HS-27A (cell line): Measurements from ENCODE around the gene PNPLA3.

Experiments
- DNase-seq: peaks from one replicate; pipeline ENCODE4 v3.0.0-alpha.2; 2012; ENCODE audit warnings: low read depth, missing footprints

PNPLA3 gene

DNA sequence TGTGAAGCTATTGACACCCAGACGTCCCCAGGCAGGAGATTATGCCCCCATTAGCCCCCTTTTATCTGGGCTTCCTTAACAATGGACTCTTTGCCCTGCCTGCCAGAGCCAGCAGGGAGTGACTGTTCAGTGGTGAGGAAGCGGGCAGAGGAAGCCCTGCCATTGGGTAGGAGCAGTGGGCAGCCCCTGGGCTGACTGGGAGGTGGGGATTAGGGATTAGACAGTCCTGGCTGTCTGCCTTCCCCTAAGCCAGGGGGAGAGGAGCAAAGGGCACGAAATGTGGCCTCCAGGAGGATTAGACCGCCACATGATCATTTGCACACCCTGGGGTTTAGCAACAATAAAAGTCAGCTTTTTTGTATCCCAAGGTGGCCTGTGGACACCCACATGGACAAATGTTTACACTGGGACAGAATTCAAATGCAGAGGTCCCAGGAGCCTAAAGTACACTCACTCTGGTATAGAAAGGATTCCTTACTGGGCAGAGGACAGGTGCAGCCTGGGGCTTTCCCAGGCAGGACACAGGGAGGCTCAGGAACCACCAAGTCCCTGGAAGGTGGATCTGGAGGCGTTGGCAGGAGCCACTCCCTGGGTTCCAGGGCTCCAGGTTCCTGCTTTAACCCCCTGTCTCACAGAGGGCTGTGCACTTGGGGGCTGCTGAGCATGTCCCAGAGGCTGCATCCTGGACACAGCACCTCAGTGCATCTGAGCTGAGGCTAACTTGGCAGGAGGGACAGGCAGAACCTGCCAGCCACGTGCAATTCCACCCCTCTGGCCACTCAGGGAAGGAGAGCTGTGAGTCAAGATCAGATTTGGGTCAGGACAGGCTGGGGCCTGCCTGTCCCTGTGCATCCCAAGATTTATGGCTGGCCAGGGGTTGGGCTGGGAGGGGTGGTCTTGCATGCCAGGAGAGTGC lies 2.1 kb downstream of the PNPLA3 start:
- no peak for DNase-seq

DNA sequence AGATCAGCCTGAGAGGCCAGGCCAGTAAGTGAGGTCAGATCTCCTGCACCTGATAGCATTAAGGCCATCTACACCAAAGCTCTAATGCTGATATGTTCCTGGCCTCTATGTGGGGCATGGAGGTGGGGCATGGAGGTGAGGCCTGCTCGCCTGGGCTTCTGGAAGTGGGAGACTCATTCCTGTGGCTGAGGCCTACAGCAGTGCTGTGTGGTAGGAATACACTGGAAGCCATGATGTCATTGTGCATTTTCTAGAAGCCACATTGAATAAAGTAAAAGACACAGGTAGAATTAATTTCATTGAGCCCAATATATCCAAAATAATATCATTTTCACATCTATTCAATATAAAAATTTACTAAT lies 2.7 kb downstream of the PNPLA3 start:
- DNase-seq: no peak

DNA sequence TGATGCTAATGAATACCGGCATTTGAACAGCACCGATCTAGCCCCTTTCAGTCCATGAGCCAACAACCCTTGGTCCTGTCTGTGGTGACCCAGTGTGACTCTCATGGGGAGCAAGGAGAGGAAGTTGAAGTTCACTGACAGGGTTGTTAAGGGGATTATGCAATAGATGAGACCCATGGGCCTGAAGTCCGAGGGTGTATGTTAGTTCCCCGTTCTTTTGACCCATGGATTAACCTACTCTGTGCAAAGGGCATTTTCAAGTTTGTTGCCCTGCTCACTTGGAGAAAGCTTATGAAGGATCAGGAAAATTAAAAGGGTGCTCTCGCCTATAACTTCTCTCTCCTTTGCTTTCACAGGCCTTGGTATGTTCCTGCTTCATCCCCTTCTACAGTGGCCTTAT lies 4.9 kb downstream of the PNPLA3 start:
- no peak for DNase-seq

DNA sequence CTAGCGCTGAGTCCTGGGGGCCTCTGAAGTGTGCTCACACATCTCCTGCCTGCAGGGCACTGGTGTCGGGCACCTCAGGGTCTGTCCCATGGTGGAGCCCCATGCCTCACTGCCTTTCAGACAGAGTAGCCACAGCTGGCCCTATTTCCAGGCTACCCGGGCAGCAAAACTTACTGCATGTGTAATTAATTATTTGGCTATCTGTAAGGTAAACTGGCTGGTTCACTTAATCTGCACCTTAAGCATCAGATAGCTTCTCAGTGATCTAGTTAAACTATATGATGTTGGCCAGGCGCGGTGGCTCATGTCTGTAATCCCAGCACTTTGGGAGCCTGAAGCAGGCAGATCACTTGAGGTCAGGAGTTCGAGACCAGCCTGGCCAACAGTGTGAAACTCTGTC lies 5.3 kb downstream of the PNPLA3 start:
- DNase-seq: no peak

DNA sequence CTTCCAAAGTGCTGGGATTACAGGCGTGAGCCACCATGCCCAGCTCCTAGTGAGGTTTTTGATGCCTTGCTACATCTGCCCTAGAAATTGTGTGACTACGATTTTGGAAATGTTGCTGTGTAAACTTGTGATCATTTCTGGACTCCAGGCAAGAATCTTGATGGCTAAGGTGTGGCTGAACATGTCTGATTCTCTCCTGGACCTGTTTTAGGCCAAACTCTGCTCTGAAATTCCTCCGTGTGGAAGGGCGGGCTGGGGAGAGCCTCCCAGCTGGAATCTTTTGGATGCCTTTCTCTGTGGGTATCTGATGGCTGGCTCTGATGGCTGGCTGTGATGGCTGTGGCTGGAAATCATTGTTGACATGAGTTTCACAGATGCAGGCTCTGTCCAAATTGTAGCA lies 8.2 kb downstream of the PNPLA3 start:
- DNase-seq: no peak

DNA sequence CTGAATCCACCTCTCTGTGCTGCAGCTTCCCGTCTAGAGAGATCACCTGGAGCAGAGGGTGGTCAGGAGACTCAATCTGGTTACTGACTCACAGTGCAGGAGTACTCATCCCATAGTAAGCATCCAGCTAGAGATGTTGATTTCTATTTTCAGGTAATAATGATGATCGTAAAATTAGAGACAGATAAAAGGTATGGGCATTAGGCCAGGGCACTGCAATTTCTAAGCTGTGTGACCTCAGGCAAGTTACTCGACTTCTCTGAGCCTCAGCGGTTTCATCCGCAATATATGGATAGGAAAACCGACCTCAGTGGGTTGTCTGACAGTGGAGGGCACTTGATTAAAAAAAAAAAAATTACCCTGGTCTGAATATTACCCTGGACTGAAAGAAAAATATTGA lies 17.8 kb downstream of the PNPLA3 start:
- no peak for DNase-seq

DNA sequence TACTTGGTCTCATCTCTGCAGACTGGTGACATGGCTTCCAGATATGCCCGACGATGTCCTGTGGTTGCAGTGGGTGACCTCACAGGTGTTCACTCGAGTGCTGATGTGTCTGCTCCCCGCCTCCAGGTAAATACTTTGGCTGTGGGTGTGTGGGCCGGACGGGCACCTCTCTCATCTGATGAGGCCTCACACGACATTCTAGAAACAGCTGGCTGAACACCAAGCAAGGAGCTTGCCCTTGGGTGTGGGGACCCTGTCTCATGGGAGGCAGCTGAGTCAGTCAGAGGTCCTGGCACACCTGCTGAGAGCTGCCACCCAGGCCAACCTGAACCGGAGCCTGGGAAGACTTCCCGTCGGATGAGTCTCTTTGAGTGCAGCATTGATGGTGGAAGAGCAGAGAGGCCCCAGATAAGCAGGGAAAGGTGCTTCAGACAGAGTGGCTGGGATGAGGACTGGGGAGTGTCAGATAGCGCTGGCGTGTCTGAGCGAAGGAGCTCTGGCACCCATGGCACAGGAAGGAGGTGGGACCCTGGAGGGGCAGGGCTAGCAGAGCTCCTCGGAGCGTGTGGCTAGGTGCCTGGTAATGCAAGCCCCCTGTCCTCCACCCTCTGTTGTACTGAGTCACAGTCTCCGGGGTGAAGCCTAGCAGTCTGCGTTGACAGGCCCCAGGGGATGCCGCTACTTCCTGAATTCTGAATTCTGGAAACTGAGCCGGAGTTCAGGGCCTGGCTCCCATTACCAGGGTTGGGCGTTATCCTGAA lies 21.2 kb downstream of the PNPLA3 start:
- DNase-seq: no peak

DNA sequence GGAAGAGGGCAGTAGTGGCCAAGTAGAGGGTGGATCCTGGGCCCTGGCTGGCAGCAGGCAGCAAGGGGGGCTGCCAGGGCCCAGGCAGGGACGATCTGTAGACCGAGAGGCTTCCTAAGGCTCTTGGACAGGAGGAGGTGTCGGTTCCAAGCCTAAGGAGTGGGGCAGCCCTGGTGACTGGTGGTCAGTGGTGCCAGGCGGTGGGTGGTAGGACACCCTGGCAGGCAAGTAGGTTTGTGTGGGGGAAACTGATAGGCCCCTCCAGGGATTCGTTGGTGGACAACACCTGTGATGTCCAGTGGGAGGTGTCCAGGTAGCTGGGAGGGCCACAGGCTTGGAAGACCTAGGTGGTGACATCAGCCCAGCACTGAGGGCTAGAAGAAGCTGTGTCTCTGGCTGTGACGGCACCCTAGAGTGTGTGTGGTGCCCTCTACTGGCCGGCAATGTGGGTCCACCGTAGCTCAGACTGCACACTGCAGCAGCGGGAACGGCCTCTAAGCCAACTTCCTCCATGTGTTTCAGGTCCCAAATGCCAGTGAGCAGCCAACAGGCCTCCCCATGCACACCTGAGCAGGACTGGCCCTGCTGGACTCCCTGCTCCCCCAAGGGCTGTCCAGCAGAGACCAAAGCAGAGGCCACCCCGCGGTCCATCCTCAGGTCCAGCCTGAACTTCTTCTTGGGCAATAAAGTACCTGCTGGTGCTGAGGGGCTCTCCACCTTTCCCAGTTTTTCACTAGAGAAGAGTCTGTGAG lies 22.2 kb downstream of the PNPLA3 start:
- DNase-seq: no peak

DNA sequence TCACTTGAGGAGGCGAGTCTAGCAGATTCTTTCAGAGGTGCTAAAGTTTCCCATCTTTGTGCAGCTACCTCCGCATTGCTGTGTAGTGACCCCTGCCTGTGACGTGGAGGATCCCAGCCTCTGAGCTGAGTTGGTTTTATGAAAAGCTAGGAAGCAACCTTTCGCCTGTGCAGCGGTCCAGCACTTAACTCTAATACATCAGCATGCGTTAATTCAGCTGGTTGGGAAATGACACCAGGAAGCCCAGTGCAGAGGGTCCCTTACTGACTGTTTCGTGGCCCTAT lies 22.7 kb downstream of the PNPLA3 start:
- no peak for DNase-seq

DNA sequence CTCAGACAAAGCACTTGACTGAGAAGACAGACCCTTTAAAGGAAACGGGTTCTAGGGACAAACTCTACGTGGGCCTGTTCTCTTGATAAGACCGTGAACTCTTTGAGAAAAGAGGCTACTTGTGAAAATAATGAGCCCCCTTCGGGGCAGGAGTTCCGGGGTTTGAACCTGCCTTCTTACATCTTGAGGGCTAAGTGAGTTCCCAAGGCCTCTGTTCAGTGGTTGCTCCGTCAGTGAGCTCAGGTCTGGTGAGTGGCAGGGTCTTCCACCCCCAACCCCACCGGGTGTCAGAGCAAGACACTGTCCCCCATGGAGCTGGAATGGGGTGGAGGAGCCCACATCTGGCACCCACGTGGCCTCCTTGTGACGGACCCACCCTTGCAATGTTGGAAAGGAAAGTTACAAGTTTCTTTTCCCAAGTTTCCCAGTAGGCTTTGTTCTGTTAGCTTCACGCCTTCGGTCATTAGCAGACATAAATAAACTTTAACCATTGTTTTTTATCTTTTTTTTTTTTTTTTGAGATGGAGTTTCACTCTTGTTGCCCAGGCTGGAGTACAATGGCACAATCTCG lies 25.3 kb downstream of the PNPLA3 start:
- DNase-seq: no peak

DNA sequence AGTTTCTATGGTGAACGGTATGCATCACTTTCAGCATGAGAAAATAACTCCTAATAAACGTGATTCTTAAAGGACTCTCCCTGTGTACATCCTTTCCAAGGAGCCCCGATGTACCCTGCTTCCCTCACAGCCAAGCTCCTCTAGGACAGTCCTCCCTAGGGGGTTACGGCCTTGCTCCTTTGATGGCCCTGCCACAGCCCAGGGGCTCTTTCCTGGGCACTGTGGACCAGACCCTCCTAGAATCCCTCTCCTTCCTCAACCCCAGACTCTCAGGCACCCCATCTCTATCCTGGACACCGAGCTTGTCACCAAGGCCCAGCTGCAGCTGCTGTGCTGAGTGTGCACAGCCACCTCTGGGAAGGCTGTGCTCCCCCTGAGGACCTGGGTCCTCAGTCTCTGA lies 27.8 kb downstream of the PNPLA3 start:
- DNase-seq: no peak

DNA sequence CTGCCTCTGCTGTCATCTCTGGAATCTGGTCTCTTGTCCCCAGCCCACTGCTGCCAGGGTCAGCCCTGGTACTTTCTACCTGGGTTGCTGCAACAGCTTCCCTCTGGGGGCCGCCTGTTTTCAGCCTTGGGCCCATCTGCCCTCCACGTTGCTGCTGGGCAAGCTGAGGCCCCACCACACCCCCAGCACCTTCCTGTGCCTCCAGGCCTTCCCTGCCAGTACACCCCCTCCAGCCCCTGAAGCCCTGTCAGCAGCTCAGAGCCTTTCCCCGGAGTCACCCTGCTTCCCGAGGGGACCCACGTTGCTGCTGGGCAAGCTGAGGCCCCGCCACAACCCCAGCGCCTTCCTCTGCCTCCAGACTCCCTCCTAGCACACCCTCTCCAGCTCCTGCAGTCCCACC lies 28.4 kb downstream of the PNPLA3 start:
- no peak for DNase-seq

DNA sequence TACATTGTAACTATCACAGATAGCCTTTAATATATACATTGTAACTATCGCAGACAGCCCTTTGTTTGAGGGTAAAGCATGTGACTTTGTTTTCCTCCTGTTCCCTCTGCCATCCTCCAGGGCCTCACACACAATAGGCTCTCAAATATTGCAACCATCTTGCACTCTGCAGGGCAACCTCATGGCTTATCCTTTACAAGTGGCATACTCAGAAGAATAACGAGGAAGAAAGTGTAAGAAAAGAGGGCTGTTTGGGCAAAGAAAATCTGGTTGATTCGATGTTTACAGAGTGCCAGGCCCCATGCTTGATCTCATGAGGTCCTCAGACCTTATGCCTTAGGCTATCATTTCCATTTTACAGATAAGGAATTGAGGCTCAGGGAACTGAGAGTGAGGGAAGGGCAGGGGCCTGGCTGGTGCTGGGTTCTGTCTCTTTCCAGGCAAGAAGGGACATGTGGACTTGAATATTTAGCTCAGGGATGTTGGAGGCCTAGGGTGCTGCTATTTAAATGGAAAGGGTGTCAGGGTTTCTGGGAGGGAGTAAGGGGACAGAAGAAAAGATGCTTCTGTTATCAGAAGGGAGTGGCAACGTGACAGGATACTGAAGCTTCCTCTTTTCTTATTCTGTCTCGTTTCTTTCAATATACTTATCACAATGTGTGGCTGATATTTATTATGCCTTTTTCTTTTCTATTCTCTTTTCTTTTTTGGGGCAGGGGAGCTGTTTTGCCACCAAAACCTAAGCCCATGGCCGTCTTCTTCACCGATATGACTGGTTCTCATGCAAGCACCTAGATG lies 30.6 kb downstream of the PNPLA3 start:
- DNase-seq: no peak

DNA sequence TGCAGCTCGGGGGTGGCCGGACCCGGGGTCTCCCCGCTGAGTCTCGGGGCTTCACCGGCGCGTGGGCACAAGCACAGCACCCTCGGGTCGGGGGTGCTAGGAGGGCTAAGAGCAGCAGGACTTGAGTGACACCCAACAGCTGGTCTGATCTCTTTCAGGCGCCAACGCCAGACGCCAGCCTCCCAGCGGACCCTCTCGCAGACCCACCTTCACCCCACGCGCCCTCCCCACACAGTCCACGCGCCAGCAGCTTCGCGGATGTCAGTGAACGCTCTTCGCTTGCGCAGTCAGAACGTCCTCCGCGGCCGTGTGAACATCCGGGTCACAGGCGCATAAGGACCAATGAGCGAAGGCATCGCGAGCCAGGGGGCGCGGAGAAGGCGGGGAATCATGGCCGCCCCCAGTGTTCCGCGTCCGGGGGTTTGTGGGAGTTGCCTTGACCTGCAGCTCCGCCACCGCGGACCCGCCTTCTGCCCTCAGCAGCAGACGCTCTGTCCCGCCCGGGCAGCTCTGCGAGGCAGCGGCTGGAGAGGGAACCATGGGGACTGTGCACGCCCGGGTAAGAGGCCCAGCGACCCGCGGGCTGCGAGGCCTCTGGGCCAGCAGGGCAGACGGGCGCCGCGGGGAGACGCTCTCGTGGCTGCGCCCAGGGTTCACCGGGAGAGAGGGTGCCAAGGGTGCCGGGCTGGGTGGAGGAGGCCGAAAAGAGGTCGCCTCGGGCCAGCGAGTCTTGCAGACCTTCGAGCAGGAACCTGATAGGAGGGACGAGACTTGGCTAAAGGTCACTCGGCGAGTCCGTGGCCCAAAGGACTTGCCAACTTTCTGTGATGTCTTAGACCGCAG lies 31.7 kb downstream of the PNPLA3 start, which contains the start of gene SAMM50:
Gene SAMM50, plus strand, starts transcription at position 403 of the 843 bp plus-strand sequence. Its CDS starts 136 bp downstream, at position 539.
- DNase-seq: peak; percentile 64

DNA sequence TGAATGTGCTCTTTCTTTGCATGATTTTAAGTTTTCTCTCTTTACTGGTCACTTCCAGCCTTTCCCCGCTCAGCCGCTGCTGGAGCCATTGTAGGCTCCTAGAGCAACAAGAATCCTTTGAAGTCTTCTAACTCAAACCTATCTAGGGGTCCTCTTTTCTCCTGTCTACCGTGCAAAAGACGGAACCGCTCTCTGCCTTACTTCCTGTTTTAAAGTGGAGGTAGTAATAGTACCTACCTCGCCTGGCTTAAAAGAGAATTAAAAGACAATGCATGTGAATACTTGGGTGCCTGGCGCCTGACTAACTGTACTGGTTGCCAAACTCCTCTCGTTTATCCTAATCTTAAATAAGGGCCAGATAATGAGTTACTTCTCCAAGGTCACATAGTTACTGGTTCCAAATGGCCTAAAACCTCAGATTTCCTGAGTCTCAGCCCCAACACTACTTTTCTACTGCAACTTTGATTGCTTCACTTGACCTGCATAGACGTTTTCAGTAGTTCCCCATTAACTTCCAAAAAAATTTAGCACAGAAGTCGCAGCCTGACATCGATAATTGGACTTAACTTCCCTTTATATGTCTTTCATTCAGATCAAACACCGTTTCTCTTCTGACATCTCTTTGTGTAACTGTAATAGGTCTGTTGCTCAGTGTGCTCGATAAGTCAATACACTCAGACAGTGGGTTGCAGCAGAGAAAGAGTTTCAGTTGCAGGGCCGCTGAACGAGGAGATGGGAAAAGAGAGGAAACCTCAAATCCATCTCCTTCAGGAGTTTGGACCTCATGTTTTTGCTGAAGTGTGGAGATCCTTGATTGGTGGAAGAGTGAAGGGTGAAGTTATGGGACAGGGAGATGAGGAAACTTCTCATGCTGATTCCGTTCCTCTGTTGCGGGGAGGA lies 32.5 kb downstream of the PNPLA3 start:
- no peak for DNase-seq

DNA sequence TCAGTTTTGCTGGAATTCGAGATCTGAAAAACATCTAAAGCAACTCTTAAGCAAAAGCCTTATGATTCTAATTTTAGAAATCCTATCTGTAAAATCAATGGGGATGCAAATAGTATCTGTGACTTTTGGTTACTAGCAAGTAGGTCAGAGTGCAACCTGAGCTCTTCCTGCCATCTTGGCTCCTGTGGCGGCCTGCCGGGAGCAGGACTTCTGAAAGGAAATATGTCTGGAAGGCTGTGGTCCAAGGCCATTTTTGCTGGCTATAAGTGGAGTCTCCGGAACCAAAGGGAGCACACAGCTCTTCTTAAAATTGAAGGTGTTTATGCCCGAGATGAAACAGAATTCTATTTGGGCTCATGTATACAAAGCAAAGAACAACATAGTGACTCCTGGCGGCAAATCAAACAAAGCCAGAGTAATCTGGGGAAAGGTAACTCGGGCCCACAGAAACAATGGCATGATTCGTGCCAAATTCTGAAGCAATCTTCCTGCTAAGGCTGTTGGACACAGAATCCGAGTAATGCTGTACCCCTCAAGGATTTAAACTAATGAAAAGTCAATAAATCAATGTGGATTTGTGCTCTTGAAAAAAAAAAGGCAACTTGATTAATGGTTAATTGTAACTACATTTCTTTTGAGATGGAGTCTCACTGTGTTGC lies 33.3 kb downstream of the PNPLA3 start:
- no peak for DNase-seq

DNA sequence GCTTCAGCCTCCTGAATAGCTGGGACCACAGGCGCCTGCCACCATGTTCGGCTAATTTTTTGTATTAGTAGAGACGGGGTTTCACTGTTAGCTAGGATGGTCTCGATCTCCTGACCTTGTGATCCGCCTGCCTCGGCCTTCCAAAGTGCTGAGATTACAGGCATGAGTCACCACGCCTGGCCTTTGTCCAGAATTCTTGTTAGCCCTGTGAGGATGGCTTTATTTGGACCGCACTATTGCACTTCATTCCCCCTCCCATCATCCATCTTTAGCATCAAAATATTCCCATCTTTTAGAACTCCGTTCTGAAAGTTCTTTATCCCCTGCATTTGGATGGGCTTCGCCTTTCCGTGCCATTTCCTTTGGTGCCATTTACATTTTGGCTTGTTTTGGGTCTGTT lies 34.3 kb downstream of the PNPLA3 start:
- no peak for DNase-seq

DNA sequence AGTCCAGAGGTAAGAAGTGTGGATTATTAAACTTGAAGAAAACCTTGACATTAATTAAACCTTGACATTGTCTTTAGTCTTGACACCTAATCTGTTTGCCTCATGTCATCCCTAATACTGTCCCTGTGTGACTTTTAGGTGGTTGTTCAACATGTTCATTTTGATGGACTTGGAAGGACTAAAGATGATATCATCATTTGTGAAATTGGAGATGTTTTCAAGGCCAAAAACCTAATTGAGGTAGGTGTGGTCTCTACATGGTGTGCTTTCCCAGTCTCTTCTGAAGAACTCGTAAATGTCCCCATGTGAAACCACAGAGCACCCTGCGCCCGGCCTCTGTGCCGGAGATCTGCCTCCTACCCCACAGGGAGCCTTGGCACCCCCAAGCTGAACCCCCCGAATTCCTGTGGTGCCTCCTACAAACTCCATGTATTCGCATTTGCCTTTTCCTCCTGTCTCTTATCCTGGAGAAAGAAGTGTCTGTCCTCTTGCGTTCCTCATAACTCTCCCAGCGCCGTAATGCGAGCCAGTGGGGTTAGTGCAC lies 40.8 kb downstream of the PNPLA3 start:
- no peak for DNase-seq

DNA sequence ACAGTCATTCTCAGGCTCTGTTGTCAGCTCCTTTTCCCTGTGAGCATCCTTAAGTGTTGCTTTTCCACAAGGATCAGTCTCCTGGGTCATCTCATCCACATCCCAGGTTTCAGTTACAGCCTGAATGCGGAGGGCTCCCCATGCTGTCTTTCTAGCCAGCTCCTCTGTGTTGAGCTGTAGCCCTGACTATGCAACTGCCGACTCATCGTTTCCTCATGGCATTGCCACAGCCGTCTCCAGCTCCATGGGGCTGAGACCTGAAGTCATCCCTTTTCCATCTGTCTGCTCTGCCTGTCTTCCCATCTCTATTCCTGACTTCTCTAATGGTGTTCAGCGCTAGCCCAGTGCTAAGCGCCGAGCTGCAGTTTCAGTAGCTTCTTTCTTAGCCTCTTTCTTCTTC lies 43.5 kb downstream of the PNPLA3 start:
- DNase-seq: no peak
